Keratinocyte (primary cell): Measurements from ENCODE around the gene ZNF275. TPM values are rescaled to one million over a fixed set of nuclear protein-coding genes. Genes with fewer than 3 reads are reported as not detected.

Experiments used
- DNase-seq: peaks from one replicate; pipeline ENCODE4 v3.0.0-alpha.2; 2011; ENCODE audit warnings: low read depth, missing footprints, low spot score
- FAIRE-seq: peaks from 2 replicates; lab custom pipeline; 2011; peaks lifted over from hg19 to GRCh38; lab: Jason Lieb, UNC
- H2AFZ ChIP-seq: 2 replicates; pipeline ENCODE4 v1.6.0; 2012; ENCODE audit warnings: low read length, control low read depth, inconsistent platforms; ENCODE audit not compliant: control insufficient read depth
- H3K27ac ChIP-seq: 2 replicates; pipeline ENCODE4 v1.5.1; 2011; ENCODE audit warnings: low read length; ENCODE audit not compliant: control insufficient read depth, insufficient read depth
- H3K27me3 ChIP-seq: 3 replicates; pipeline ENCODE4 v1.6.0; 2011; ENCODE audit warnings: low read length; ENCODE audit not compliant: control insufficient read depth, insufficient read depth; ENCODE audit errors: extremely low read depth
- H3K36me3 ChIP-seq, 2 experiments: 2 replicates in 1 of 2; 3 replicates in 1 of 2; pipeline ENCODE4 v1.5.1; 2011; ENCODE audit warnings: low read length in 2 of 2, mild to moderate bottlenecking in 1 of 2; ENCODE audit not compliant: control insufficient read depth in 2 of 2, insufficient read depth in 2 of 2; ENCODE audit errors: extremely low read depth in 1 of 2
- H3K4me1 ChIP-seq: 3 replicates; pipeline ENCODE4 v1.5.1; 2011; ENCODE audit warnings: low read length; ENCODE audit not compliant: control insufficient read depth, insufficient read depth; ENCODE audit errors: extremely low read depth
- H3K4me2 ChIP-seq: 3 replicates; pipeline ENCODE4 v1.6.0; 2011; ENCODE audit warnings: low read depth, low read length; ENCODE audit not compliant: control insufficient read depth, insufficient read depth; ENCODE audit errors: extremely low read depth
- H3K4me3 ChIP-seq, 3 experiments: fragments of 200-600 bp in 1 of 3; sonication (generic) in 1 of 3; 2 replicates in 2 of 3; 3 replicates in 1 of 3; pipeline ENCODE4 v1.5.1; 2011 to 2016; ENCODE audit warnings: low read length in 3 of 3, mild to moderate bottlenecking in 3 of 3, control low read depth in 2 of 3, inconsistent platforms in 1 of 3, low read depth in 1 of 3, mixed read lengths in 1 of 3, mixed run types in 1 of 3, moderate library complexity in 1 of 3; ENCODE audit not compliant: control insufficient read depth in 2 of 3, insufficient read depth in 2 of 3; ENCODE audit errors: extremely low read depth in 1 of 3
- H3K79me2 ChIP-seq: 2 replicates; pipeline ENCODE4 v1.6.0; 2012; ENCODE audit warnings: low read length; ENCODE audit not compliant: control insufficient read depth, insufficient read depth
- H3K9ac ChIP-seq: 3 replicates; pipeline ENCODE4 v1.6.0; 2011; ENCODE audit warnings: low read length; ENCODE audit not compliant: control insufficient read depth, insufficient read depth; ENCODE audit errors: extremely low read depth
- H3K9me1 ChIP-seq: 3 replicates; pipeline ENCODE4 v1.6.0; 2011; ENCODE audit warnings: low read length; ENCODE audit not compliant: control insufficient read depth, insufficient read depth; ENCODE audit errors: extremely low read depth
- H3K9me3 ChIP-seq: 2 replicates; pipeline ENCODE4 v1.5.1; 2012; ENCODE audit warnings: low read depth, low read length; ENCODE audit not compliant: control insufficient read depth
- H4K20me1 ChIP-seq: 3 replicates; pipeline ENCODE4 v1.6.0; 2011; ENCODE audit warnings: low read length; ENCODE audit not compliant: control insufficient read depth, insufficient read depth; ENCODE audit errors: extremely low read depth
- CTCF ChIP-seq, 3 experiments: IDR thresholded peaks in 1 of 3; conservative IDR thresholded peaks in 1 of 3; optimal IDR thresholded peaks in 1 of 3; 2 replicates in 2 of 3; 3 replicates in 1 of 3; pipeline versions ENCODE3 to v1.5.1; 2011; ENCODE audit warnings: low read length in 3 of 3, mild to moderate bottlenecking in 3 of 3, moderate library complexity in 2 of 3, control low read depth in 1 of 3, inconsistent platforms in 1 of 3; ENCODE audit not compliant: insufficient read depth in 2 of 3; ENCODE audit errors: extremely low read depth in 1 of 3
- EZH2 ChIP-seq: IDR thresholded peaks from one replicate; pipeline ENCODE4 v1.6.1; 2012; ENCODE audit warnings: inconsistent platforms, mild to moderate bottlenecking, low read length, moderate library complexity
- dilution Hi-C: fragments of 300-500 bp; cut with MboI; formaldehyde crosslinking; loops from one replicate; pipeline ENCODE4 v1.7.0; 2020; ENCODE audit warnings: low sequenced_read_pairs; ENCODE audit not compliant: extremely low pct_ligation_motif_present
- polyA plus RNA-seq, 5 experiments: library from polyadenylated mRNA; depleted of rRNA in 3 of 5; stranded (reverse) in 3 of 5; stranded (forward) in 1 of 5; unstranded in 1 of 5; fragments of >200 nt; gene quantifications; 1 replicate in 1 of 5; 2 replicates in 3 of 5; 3 replicates in 1 of 5; pipeline versions ENCODE4 v1.2.1 to v1.2.3, GENCODE V29; 2011 to 2012; ENCODE audit warnings: missing spikeins in 2 of 5, low read depth in 1 of 5, low replicate concordance in 1 of 5

ZNF275 gene
- polyA plus RNA-seq, 1 donor (not counting 4 experiments of a cell fraction or from before 2014, with no cell fraction given), result 5.3 TPM

- Histone ChIP-seq H3K4me3 (no peak overlapping the region), H2AFZ (no peak overlapping the region), H3K27ac (no peak overlapping the region), H3K4me1 (no peaks in the 10 kb centered on the region), H3K9ac (no peak overlapping the region), H3K79me2 (no peaks in the 10 kb centered on the region), H3K4me2 (no peak overlapping the region), H3K9me3 (no peaks in the 10 kb centered on the region), H3K27me3 (no peaks in the 10 kb centered on the region), H3K36me3 (no peaks in the 10 kb centered on the region), H3K9me1 (no peaks in the 10 kb centered on the region), H4K20me1 (no peaks in the 10 kb centered on the region)
- dilution Hi-C loops, result no loop called here
- DNase-seq (no peak), FAIRE-seq (no peak)
- TF ChIP-seq EZH2 (no peak), CTCF (optimal IDR thresholded peaks at IDR 0.05 in 1 of 3, IDR thresholded peaks at IDR 0.05 in 1 of 3, conservative IDR thresholded peaks at IDR 0.05 in 1 of 3; ENCODE audit: extremely low read depth in 1 of 3, insufficient read depth in 2 of 3, low read length in 3 of 3) (no peak)
Measured at GRCh38 chrX:153371256-153371655, 37.3 kb downstream of the ZNF275 start.

GRCh38 chrX:153372949-153373348 lies 39.0 kb downstream of the ZNF275 start:
- FAIRE-seq, result no peak
- dilution Hi-C loops, result no loop called here
- no peak overlapping the region for H3K9ac ChIP-seq
- no peaks in the 10 kb centered on the region for H3K9me3 ChIP-seq
- no peak for DNase-seq
- TF ChIP-seq CTCF (optimal IDR thresholded peaks at IDR 0.05 in 1 of 3, IDR thresholded peaks at IDR 0.05 in 1 of 3, conservative IDR thresholded peaks at IDR 0.05 in 1 of 3; ENCODE audit: extremely low read depth in 1 of 3, insufficient read depth in 2 of 3, low read length in 3 of 3), result no peak
- no peak for TF ChIP-seq EZH2
- no peaks in the 10 kb centered on the region for H3K79me2 ChIP-seq
- H4K20me1 ChIP-seq, result no peaks in the 10 kb centered on the region
- no peaks in the 10 kb centered on the region for H3K4me1 ChIP-seq
- H3K9me1 ChIP-seq, result no peaks in the 10 kb centered on the region
- no peak overlapping the region for H2AFZ ChIP-seq
- no peak overlapping the region for H3K27ac ChIP-seq
- no peak overlapping the region for H3K4me3 ChIP-seq
- no peaks in the 10 kb centered on the region for H3K36me3 ChIP-seq
- no peaks in the 10 kb centered on the region for H3K27me3 ChIP-seq
- no peak overlapping the region for H3K4me2 ChIP-seq
